ENCODE results near the gene PHACTR3. TPM values are rescaled to one million over a fixed set of nuclear protein-coding genes. Genes with fewer than 3 reads are reported as not detected.

The PHACTR3 gene
- total RNA-seq, 5 donors from 2014 or later (not counting 1 experiment from before 2014, with no cell fraction given), result not detected

- H3K4me3 ChIP-seq (ENCODE audit: control insufficient read depth in 1 of 2, extremely low read depth in 1 of 2, low read length in 1 of 2), result no peak overlapping the region
- peaks cover 0 to 29% of the 10 kb centered on the region in 2 experiments for H3K27me3 ChIP-seq (replicated peaks in 1 of 2; ENCODE audit: control insufficient read depth in 2 of 2, extremely low read depth in 1 of 2, insufficient read depth in 2 of 2, low read length in 1 of 2)
- 74% methylated on average over 11 of the region's 13 CpGs for WGBS (ENCODE audit: insufficient coverage)
- no peaks in the 10 kb centered on the region for H3K36me3 ChIP-seq (ENCODE audit: control insufficient read depth in 2 of 2, extremely low read depth in 1 of 2, insufficient read depth in 1 of 2, low read length in 1 of 2)
- ATAC-seq (replicated peaks in 1 of 4), result no peak
- peaks cover 8 to 10% of the 10 kb centered on the region in 2 donors for H3K27me3 Mint-ChIP-seq
- H3K27ac ChIP-seq (ENCODE audit: low read length), result no peak overlapping the region
- CTCF ChIA-PET, result no interaction called here
- no peak for DNase-seq
- no peaks in the 10 kb centered on the region for H3K9me3 ChIP-seq
- no peak overlapping the region for H3K4me3 Mint-ChIP-seq
- H3K27ac Mint-ChIP-seq, result no peak overlapping the region
- no peaks in the 10 kb centered on the region for H3K9me3 Mint-ChIP-seq
- peaks cover 4 to 11% (median 7%) of the 10 kb centered on the region in 3 donors for H3K4me1 Mint-ChIP-seq
- H3K4me1 ChIP-seq (ENCODE audit: control insufficient read depth in 1 of 2, extremely low read depth in 1 of 2, insufficient read depth in 2 of 2, low read length in 2 of 2), result no peaks in the 10 kb centered on the region
- no peaks in the 10 kb centered on the region for H3K36me3 Mint-ChIP-seq
- POLR2A ChIA-PET, result no interaction called here
These were observed 16.0 kb upstream of the PHACTR3 start for GRCh38 chr20:59588236-59588855.

- ChIA-PET CTCF (no interaction called here), POLR2A (no interaction called here)
- Mint-ChIP-seq H3K9me3 (no peaks in the 10 kb centered on the region), H3K4me1 (peaks cover 4 to 11% (median 7%) of the 10 kb centered on the region in 3 donors), H3K4me3 (no peak overlapping the region), H3K27ac (no peak overlapping the region), H3K36me3 (no peaks in the 10 kb centered on the region), H3K27me3 (peaks cover 8 to 10% of the 10 kb centered on the region in 2 donors)
- peaks cover 0 to 24% of the 10 kb centered on the region in 2 experiments for H3K27me3 ChIP-seq (replicated peaks in 1 of 2; ENCODE audit: control insufficient read depth in 2 of 2, extremely low read depth in 1 of 2, insufficient read depth in 2 of 2, low read length in 1 of 2)
- no peaks in the 10 kb centered on the region for H3K4me1 ChIP-seq (ENCODE audit: control insufficient read depth in 1 of 2, extremely low read depth in 1 of 2, insufficient read depth in 2 of 2, low read length in 2 of 2)
- H3K36me3 ChIP-seq (ENCODE audit: control insufficient read depth in 2 of 2, extremely low read depth in 1 of 2, insufficient read depth in 1 of 2, low read length in 1 of 2), result no peaks in the 10 kb centered on the region
- WGBS (ENCODE audit: insufficient coverage), result 83% methylated on average over 5 of the region's 24 CpGs
- no peak overlapping the region for H3K4me3 ChIP-seq (ENCODE audit: control insufficient read depth in 1 of 2, extremely low read depth in 1 of 2, low read length in 1 of 2)
- H3K9me3 ChIP-seq, result no peaks in the 10 kb centered on the region
- no peak for ATAC-seq (replicated peaks in 1 of 4)
- H3K27ac ChIP-seq (ENCODE audit: low read length), result no peak overlapping the region
- no peak for DNase-seq
These were observed 15.2 kb upstream of the PHACTR3 start for GRCh38 chr20:59589086-59589684.

GRCh38 chr20:59591061-59591460, 13.3 kb upstream of the PHACTR3 start:
- H3K4me3 ChIP-seq (ENCODE audit: control insufficient read depth in 1 of 2, extremely low read depth in 1 of 2, low read length in 1 of 2), result no peak overlapping the region
- H3K27ac ChIP-seq (ENCODE audit: low read length), result no peak overlapping the region
- POLR2A ChIA-PET, result no interaction called here
- Mint-ChIP-seq H3K27ac (no peak overlapping the region), H3K9me3 (no peaks in the 10 kb centered on the region), H3K4me3 (no peak overlapping the region), H3K27me3 (peaks cover 13 to 21% of the 10 kb centered on the region in 2 donors), H3K4me1 (peaks cover under 1 to 5% (median 3%) of the 10 kb centered on the region in 3 donors), H3K36me3 (no peaks in the 10 kb centered on the region)
- H3K36me3 ChIP-seq (ENCODE audit: control insufficient read depth in 2 of 2, extremely low read depth in 1 of 2, insufficient read depth in 1 of 2, low read length in 1 of 2), result no peaks in the 10 kb centered on the region
- ATAC-seq (replicated peaks in 1 of 4) (no peak), DNase-seq (no peak)
- H3K9me3 ChIP-seq, result no peaks in the 10 kb centered on the region
- WGBS (ENCODE audit: insufficient coverage), result 86% methylated on average over 11 of the region's 12 CpGs
- CTCF ChIA-PET, result interaction anchor here in 1 of 2 donors (0.6 kb wide), 1 partner anchor 98 kb away, joined by 4 read pairs; no protein-coding TSS in a partner anchor
- peaks cover 0 to 14% of the 10 kb centered on the region in 2 experiments for H3K27me3 ChIP-seq (replicated peaks in 1 of 2; ENCODE audit: control insufficient read depth in 2 of 2, extremely low read depth in 1 of 2, insufficient read depth in 2 of 2, low read length in 1 of 2)
- H3K4me1 ChIP-seq (ENCODE audit: control insufficient read depth in 1 of 2, extremely low read depth in 1 of 2, insufficient read depth in 2 of 2, low read length in 2 of 2), result no peaks in the 10 kb centered on the region

- Mint-ChIP-seq H3K36me3 (no peaks in the 10 kb centered on the region), H3K27ac (no peak overlapping the region), H3K9me3 (no peaks in the 10 kb centered on the region), H3K4me1 (peaks cover 2 to 5% (median 2%) of the 10 kb centered on the region in 3 donors), H3K4me3 (no peak overlapping the region), H3K27me3 (peaks cover 26 to 53% of the 10 kb centered on the region in 2 donors)
- DNase-seq (no peak), ATAC-seq (replicated peaks in 1 of 4) (no peak)
- H3K27ac ChIP-seq (ENCODE audit: low read length), result no peak overlapping the region
- CTCF ChIA-PET, result no interaction called here
- no peaks in the 10 kb centered on the region for H3K9me3 ChIP-seq
- H3K4me1 ChIP-seq (ENCODE audit: control insufficient read depth in 1 of 2, extremely low read depth in 1 of 2, insufficient read depth in 2 of 2, low read length in 2 of 2), result no peaks in the 10 kb centered on the region
- 76% methylated on average over 3 of the region's 5 CpGs for WGBS (ENCODE audit: insufficient coverage)
- H3K36me3 ChIP-seq (ENCODE audit: control insufficient read depth in 2 of 2, extremely low read depth in 1 of 2, insufficient read depth in 1 of 2, low read length in 1 of 2), result no peaks in the 10 kb centered on the region
- peaks cover 4 to 32% of the 10 kb centered on the region in 2 experiments for H3K27me3 ChIP-seq (replicated peaks in 1 of 2; ENCODE audit: control insufficient read depth in 2 of 2, extremely low read depth in 1 of 2, insufficient read depth in 2 of 2, low read length in 1 of 2)
- POLR2A ChIA-PET, result no interaction called here
- H3K4me3 ChIP-seq (ENCODE audit: control insufficient read depth in 1 of 2, extremely low read depth in 1 of 2, low read length in 1 of 2), result no peak overlapping the region
These were observed 7.7 kb upstream of the PHACTR3 start for GRCh38 chr20:59596690-59597089.

GRCh38 chr20:59597240-59597639, 7.1 kb upstream of the PHACTR3 start:
- Mint-ChIP-seq H3K9me3 (no peaks in the 10 kb centered on the region), H3K27ac (no peak overlapping the region), H3K4me1 (peaks cover 2 to 5% (median 2%) of the 10 kb centered on the region in 3 donors), H3K4me3 (no peak overlapping the region), H3K36me3 (no peaks in the 10 kb centered on the region), H3K27me3 (peaks cover 32 to 56% of the 10 kb centered on the region in 2 donors)
- peaks cover 4 to 36% of the 10 kb centered on the region in 2 experiments for H3K27me3 ChIP-seq (replicated peaks in 1 of 2; ENCODE audit: control insufficient read depth in 2 of 2, extremely low read depth in 1 of 2, insufficient read depth in 2 of 2, low read length in 1 of 2)
- no peaks in the 10 kb centered on the region for H3K36me3 ChIP-seq (ENCODE audit: control insufficient read depth in 2 of 2, extremely low read depth in 1 of 2, insufficient read depth in 1 of 2, low read length in 1 of 2)
- no peaks in the 10 kb centered on the region for H3K4me1 ChIP-seq (ENCODE audit: control insufficient read depth in 1 of 2, extremely low read depth in 1 of 2, insufficient read depth in 2 of 2, low read length in 2 of 2)
- H3K9me3 ChIP-seq, result no peaks in the 10 kb centered on the region
- no peak overlapping the region for H3K27ac ChIP-seq (ENCODE audit: low read length)
- DNase-seq, result no peak
- no peak for ATAC-seq (replicated peaks in 1 of 4)
- no CpG with 5 or more reads among the region's 1 CpG for WGBS (ENCODE audit: insufficient coverage)
- no peak overlapping the region for H3K4me3 ChIP-seq (ENCODE audit: control insufficient read depth in 1 of 2, extremely low read depth in 1 of 2, low read length in 1 of 2)
- POLR2A ChIA-PET, result no interaction called here
- CTCF ChIA-PET, result interaction anchor here in 1 of 2 donors (0.6 kb wide), 1 partner anchor 652 kb away, joined by 4 read pairs; no protein-coding TSS in a partner anchor

GRCh38 chr20:59598625-59599310, 5.6 kb upstream of the PHACTR3 start:
- Mint-ChIP-seq H3K27me3 (peaks cover 44 to 72% of the 10 kb centered on the region in 2 donors), H3K4me1 (peaks cover 2 to 5% (median 2%) of the 10 kb centered on the region in 3 donors), H3K4me3 (no peak overlapping the region), H3K27ac (no peak overlapping the region), H3K9me3 (no peaks in the 10 kb centered on the region), H3K36me3 (no peaks in the 10 kb centered on the region)
- CTCF ChIA-PET, result no interaction called here
- Histone ChIP-seq H3K4me3 (ENCODE audit: control insufficient read depth in 1 of 2, extremely low read depth in 1 of 2, low read length in 1 of 2) (no peak overlapping the region), H3K4me1 (ENCODE audit: control insufficient read depth in 1 of 2, extremely low read depth in 1 of 2, insufficient read depth in 2 of 2, low read length in 2 of 2) (no peaks in the 10 kb centered on the region), H3K27ac (ENCODE audit: low read length) (no peak overlapping the region), H3K9me3 (no peaks in the 10 kb centered on the region), H3K36me3 (ENCODE audit: control insufficient read depth in 2 of 2, extremely low read depth in 1 of 2, insufficient read depth in 1 of 2, low read length in 1 of 2) (no peaks in the 10 kb centered on the region), H3K27me3 (replicated peaks in 1 of 2; ENCODE audit: control insufficient read depth in 2 of 2, extremely low read depth in 1 of 2, insufficient read depth in 2 of 2, low read length in 1 of 2) (peaks cover 4 to 50% of the 10 kb centered on the region in 2 experiments)
- ATAC-seq (replicated peaks in 1 of 4) (no peak), DNase-seq (peak in 13 of 35 experiments; percentile 1 to 39 (median 9))
- POLR2A ChIA-PET, result no interaction called here
- 10% methylated on average over 4 of the region's 13 CpGs for WGBS (ENCODE audit: insufficient coverage)
